ENCODE measurements around the gene SELPLG.

GRCh38 chr12:108642269-108642870 is 8.7 kb upstream of the SELPLG start:
- TF ChIP-seq POLR2A (IDR thresholded peaks at IDR 0.05) (no peak), CTCF (IDR thresholded peaks at IDR 0.05) (no peak)

Measured in stomach (tissue), 4 donors.